NT2/D1 (cell line): ENCODE measurements around the gene CD109.
"Not testable (repeated sequence)": the region's sequence is repeated elsewhere in the genome, so short reads cannot be mapped to it uniquely, and the experiment has no call there.

Experiments used
- YY1 ChIP-seq: IDR thresholded peaks from 2 replicates; pipeline ENCODE4 v1.6.1; 2011; ENCODE audit not compliant: insufficient read length, insufficient read depth
- ZNF274 ChIP-seq: IDR thresholded peaks from 2 replicates; pipeline ENCODE4 v1.6.1; 2011; ENCODE audit warnings: mild to moderate bottlenecking, low read depth, low read length

- TF ChIP-seq ZNF274, YY1: not testable (repeated sequence)
Observed at GRCh38 chr6:73844696-73845095, 148.7 kb downstream of the CD109 start.
